ENCODE measurements around the gene MED17.

MED17 gene

GRCh38 chr11:93821617-93822016 is 37.5 kb downstream of the MED17 start:
- no peak overlapping the region for H3K9ac ChIP-seq (ENCODE audit: low read length)
- no peaks in the 10 kb centered on the region for H3K79me2 ChIP-seq (ENCODE audit: insufficient read depth, low read length)
- H3K27ac ChIP-seq (ENCODE audit: low read depth, low read length, poor library complexity, severe bottlenecking) = no peak overlapping the region
- H3K27me3 ChIP-seq (ENCODE audit: insufficient read depth, low read length) = no peaks in the 10 kb centered on the region
- no peak for TF ChIP-seq EZH2 (IDR thresholded peaks at IDR 0.05; ENCODE audit: borderline replicate concordance, low read length)
- TF ChIP-seq, protein P1, sequence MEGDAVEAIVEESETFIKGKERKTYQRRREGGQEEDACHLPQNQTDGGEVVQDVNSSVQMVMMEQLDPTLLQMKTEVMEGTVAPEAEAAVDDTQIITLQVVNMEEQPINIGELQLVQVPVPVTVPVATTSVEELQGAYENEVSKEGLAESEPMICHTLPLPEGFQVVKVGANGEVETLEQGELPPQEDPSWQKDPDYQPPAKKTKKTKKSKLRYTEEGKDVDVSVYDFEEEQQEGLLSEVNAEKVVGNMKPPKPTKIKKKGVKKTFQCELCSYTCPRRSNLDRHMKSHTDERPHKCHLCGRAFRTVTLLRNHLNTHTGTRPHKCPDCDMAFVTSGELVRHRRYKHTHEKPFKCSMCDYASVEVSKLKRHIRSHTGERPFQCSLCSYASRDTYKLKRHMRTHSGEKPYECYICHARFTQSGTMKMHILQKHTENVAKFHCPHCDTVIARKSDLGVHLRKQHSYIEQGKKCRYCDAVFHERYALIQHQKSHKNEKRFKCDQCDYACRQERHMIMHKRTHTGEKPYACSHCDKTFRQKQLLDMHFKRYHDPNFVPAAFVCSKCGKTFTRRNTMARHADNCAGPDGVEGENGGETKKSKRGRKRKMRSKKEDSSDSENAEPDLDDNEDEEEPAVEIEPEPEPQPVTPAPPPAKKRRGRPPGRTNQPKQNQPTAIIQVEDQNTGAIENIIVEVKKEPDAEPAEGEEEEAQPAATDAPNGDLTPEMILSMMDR (IDR thresholded peaks at IDR 0.05; ENCODE audit: low read length) = no peak
- H4K20me1 ChIP-seq (ENCODE audit: insufficient read depth, low read length) = no peaks in the 10 kb centered on the region
- no peak overlapping the region for H3K4me2 ChIP-seq (ENCODE audit: low read length)
- H3K9me2 ChIP-seq (ENCODE audit: low read depth, low read length) = no peaks in the 10 kb centered on the region
- H3F3A ChIP-seq (ENCODE audit: insufficient read depth, low read length) = no peaks in the 10 kb centered on the region
- no peaks in the 10 kb centered on the region for H3K9me3 ChIP-seq (ENCODE audit: low read length)
- H3K36me3 ChIP-seq (ENCODE audit: insufficient read depth, low read length) = no peaks in the 10 kb centered on the region
- no peak overlapping the region for H3K4me3 ChIP-seq (ENCODE audit: low read depth, low read length, poor library complexity, severe bottlenecking)
- no peaks in the 10 kb centered on the region for H3K4me1 ChIP-seq (ENCODE audit: insufficient read depth, low read length, severe bottlenecking)
- no peak overlapping the region for H2AFZ ChIP-seq (ENCODE audit: low read length)

- H3K36me3 ChIP-seq (ENCODE audit: insufficient read depth, low read length) = no peaks in the 10 kb centered on the region
- no peak overlapping the region for H3K27ac ChIP-seq (ENCODE audit: low read depth, low read length, poor library complexity, severe bottlenecking)
- no peaks in the 10 kb centered on the region for H4K20me1 ChIP-seq (ENCODE audit: insufficient read depth, low read length)
- H3F3A ChIP-seq (ENCODE audit: insufficient read depth, low read length) = no peaks in the 10 kb centered on the region
- H2AFZ ChIP-seq (ENCODE audit: low read length) = no peak overlapping the region
- H3K27me3 ChIP-seq (ENCODE audit: insufficient read depth, low read length) = no peaks in the 10 kb centered on the region
- no peaks in the 10 kb centered on the region for H3K9me2 ChIP-seq (ENCODE audit: low read depth, low read length)
- TF ChIP-seq EZH2 (IDR thresholded peaks at IDR 0.05; ENCODE audit: borderline replicate concordance, low read length) = no peak
- TF ChIP-seq, protein P1 (IDR thresholded peaks at IDR 0.05; ENCODE audit: low read length) = no peak
- no peaks in the 10 kb centered on the region for H3K79me2 ChIP-seq (ENCODE audit: insufficient read depth, low read length)
- H3K9ac ChIP-seq (ENCODE audit: low read length) = no peak overlapping the region
- H3K4me2 ChIP-seq (ENCODE audit: low read length) = no peak overlapping the region
- H3K9me3 ChIP-seq (ENCODE audit: low read length) = no peaks in the 10 kb centered on the region
- no peaks in the 10 kb centered on the region for H3K4me1 ChIP-seq (ENCODE audit: insufficient read depth, low read length, severe bottlenecking)
- no peak overlapping the region for H3K4me3 ChIP-seq (ENCODE audit: low read depth, low read length, poor library complexity, severe bottlenecking)
Measured at GRCh38 chr11:93822359-93822758, 38.3 kb downstream of the MED17 start.

DNA sequence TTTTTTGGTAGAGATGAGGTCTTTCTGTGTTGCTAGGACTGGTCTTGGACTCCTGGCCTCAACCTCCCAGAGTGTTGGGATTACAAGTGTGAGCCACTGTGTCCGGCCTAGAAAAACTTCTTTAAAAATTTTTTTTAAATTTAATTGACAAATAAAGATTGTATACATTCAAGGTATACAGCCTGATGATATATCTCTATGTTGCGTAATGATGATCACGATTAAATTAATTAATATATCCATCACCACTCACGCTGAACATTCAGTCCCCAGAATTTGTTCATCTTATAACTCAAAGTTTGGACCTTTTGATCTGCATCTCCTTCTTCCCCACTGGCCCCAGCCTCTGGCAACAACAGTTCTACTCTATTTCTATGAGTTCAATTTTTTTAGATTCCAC is 39.1 kb downstream of the MED17 start:
- no peaks in the 10 kb centered on the region for H3K36me3 ChIP-seq (ENCODE audit: insufficient read depth, low read length)
- H3K79me2 ChIP-seq (ENCODE audit: insufficient read depth, low read length) = no peaks in the 10 kb centered on the region
- no peaks in the 10 kb centered on the region for H3K27me3 ChIP-seq (ENCODE audit: insufficient read depth, low read length)
- no peak overlapping the region for H3K27ac ChIP-seq (ENCODE audit: low read depth, low read length, poor library complexity, severe bottlenecking)
- no peak overlapping the region for H3K4me2 ChIP-seq (ENCODE audit: low read length)
- H3K9me2 ChIP-seq (ENCODE audit: low read depth, low read length) = no peaks in the 10 kb centered on the region
- no peak for TF ChIP-seq EZH2 (IDR thresholded peaks at IDR 0.05; ENCODE audit: borderline replicate concordance, low read length)
- TF ChIP-seq, protein P1 (IDR thresholded peaks at IDR 0.05; ENCODE audit: low read length) = no peak
- H3K4me3 ChIP-seq (ENCODE audit: low read depth, low read length, poor library complexity, severe bottlenecking) = no peak overlapping the region
- H3K4me1 ChIP-seq (ENCODE audit: insufficient read depth, low read length, severe bottlenecking) = no peaks in the 10 kb centered on the region
- no peak overlapping the region for H2AFZ ChIP-seq (ENCODE audit: low read length)
- H3K9ac ChIP-seq (ENCODE audit: low read length) = no peak overlapping the region
- H4K20me1 ChIP-seq (ENCODE audit: insufficient read depth, low read length) = no peaks in the 10 kb centered on the region
- no peaks in the 10 kb centered on the region for H3F3A ChIP-seq (ENCODE audit: insufficient read depth, low read length)
- H3K9me3 ChIP-seq (ENCODE audit: low read length) = no peaks in the 10 kb centered on the region

All from OCI-LY1 (cell line).